Lung (tissue), 12 donors: Measurements from ENCODE around the gene FAM149B1. TPM values are rescaled to one million over a fixed set of nuclear protein-coding genes. Genes with fewer than 3 reads are reported as not detected.

Experiments used
- ATAC-seq: fragments of 200-7000 bp; cut with Tn5 transposase; one replicate; pipeline ENCODE4 v1.9.1; 2020; ENCODE audit warnings: moderate number of reproducible peaks; ENCODE audit not compliant: insufficient read depth, low FRiP score
- DNase-seq, 3 donors: peaks; one replicate each; pipeline ENCODE4 v3.0.0-alpha.2; 2013 to 2017
- H3K27ac ChIP-seq, 2 donors: one replicate each; pipeline ENCODE4 v1.5.1; 2013; ENCODE audit warnings: mild to moderate bottlenecking in 2 of 2, moderate library complexity in 2 of 2, control low read depth in 1 of 2, inconsistent platforms in 1 of 2, low read depth in 1 of 2, low read length in 1 of 2
- H3K27me3 ChIP-seq, 3 donors: one replicate each; pipeline ENCODE4 v1.5.1; 2013; ENCODE audit warnings: low read length in 2 of 3; ENCODE audit not compliant: control insufficient read depth in 3 of 3, insufficient read depth in 3 of 3
- H3K36me3 ChIP-seq, 4 donors: one replicate each; pipeline ENCODE4 v1.5.1; 2013; ENCODE audit warnings: low read length in 4 of 4, mild to moderate bottlenecking in 1 of 4, moderate library complexity in 1 of 4; ENCODE audit not compliant: control insufficient read depth in 4 of 4, insufficient read depth in 4 of 4
- H3K4me1 ChIP-seq, 5 donors: one replicate each; pipeline ENCODE4 v1.5.1; 2013; ENCODE audit warnings: low read length in 5 of 5, mild to moderate bottlenecking in 2 of 5, moderate library complexity in 1 of 5; ENCODE audit not compliant: control insufficient read depth in 5 of 5, insufficient read depth in 5 of 5
- H3K4me3 ChIP-seq: one replicate; pipeline ENCODE4 v1.5.1; 2013; ENCODE audit warnings: mild to moderate bottlenecking, control low read depth, moderate library complexity
- H3K9ac ChIP-seq, 2 donors: one replicate each; pipeline ENCODE4 v1.5.1; 2013; ENCODE audit warnings: low read length in 2 of 2, control low read depth in 1 of 2; ENCODE audit not compliant: insufficient read depth in 1 of 2
- H3K9me3 ChIP-seq, 4 donors: one replicate each; pipeline ENCODE4 v1.5.1; 2013; ENCODE audit warnings: low read length in 3 of 4, mild to moderate bottlenecking in 1 of 4, moderate library complexity in 1 of 4; ENCODE audit not compliant: control insufficient read depth in 4 of 4, insufficient read depth in 3 of 4
- CTCF ChIP-seq: IDR thresholded peaks from 2 replicates; pipeline ENCODE4 v1.5.1; 2012; ENCODE audit warnings: mild to moderate bottlenecking; ENCODE audit errors: control extremely low read depth, extremely low read depth
- WGBS, 2 donors: extraction: QIAGEN DNeasy Blood & Tissue Kit; methylation state at CpG; one replicate each; pipeline ENCODE4 v1.1.7; 2013; 5-methylcytosine and 5-hydroxymethylcytosine counted together
- polyA plus RNA-seq, 2 donors: library from polyadenylated mRNA; stranded (reverse); fragments of 200-250 nt; gene quantifications; one replicate each; pipeline ENCODE4 v1.2.1, GENCODE V29; 2013
- total RNA-seq, 2 donors: library from RNA; depleted of rRNA in 1 of 2; stranded (reverse); fragments of >200 nt in 1 of 2; gene quantifications; one replicate each; pipeline ENCODE4 v1.2.1, GENCODE V29; 2014 to 2021
- donor health status: control.
- donor health status: control.
- donor health status: Bipolar disorder and iron deficiency.
- donor health status: healthy.
- donor health status: DM: yes; HTN: yes; CAD: no.

The FAM149B1 gene
- total and polyA plus RNA-seq, 4 donors, result 10.7 to 35.9 (median 18.0) TPM

- TF ChIP-seq CTCF, result no peak
- ATAC-seq, result no peak
- H3K4me3 ChIP-seq, result no peak overlapping the region
- no peaks in the 10 kb centered on the region for H3K27me3 ChIP-seq
- no peak overlapping the region for H3K27ac ChIP-seq
- H3K9me3 ChIP-seq, result no peaks in the 10 kb centered on the region
- no peak for DNase-seq
- no peak overlapping the region for H3K9ac ChIP-seq
- peaks cover 11 to 29% (median 20%) of the 10 kb centered on the region in 4 donors for H3K36me3 ChIP-seq
- H3K4me1 ChIP-seq, result no peaks in the 10 kb centered on the region
- 95 to 98% methylated on average over 2 of the region's 2 CpGs for WGBS, 2 donors
Measured at GRCh38 chr10:73126343-73126742, 41.6 kb upstream of the FAM149B1 start.

GRCh38 chr10:73131301-73131700, 36.6 kb upstream of the FAM149B1 start:
- no peak overlapping the region for H3K27ac ChIP-seq
- ATAC-seq (no peak), DNase-seq (no peak)
- WGBS, 2 donors, result 75 to 90% methylated on average over 2 of the region's 2 CpGs
- H3K36me3 ChIP-seq, result peaks cover 13 to 41% (median 26%) of the 10 kb centered on the region in 4 donors
- TF ChIP-seq CTCF, result no peak
- H3K9ac ChIP-seq, result no peak overlapping the region
- no peaks in the 10 kb centered on the region for H3K9me3 ChIP-seq
- no peaks in the 10 kb centered on the region for H3K4me1 ChIP-seq
- no peak overlapping the region for H3K4me3 ChIP-seq
- H3K27me3 ChIP-seq, result no peaks in the 10 kb centered on the region

DNA sequence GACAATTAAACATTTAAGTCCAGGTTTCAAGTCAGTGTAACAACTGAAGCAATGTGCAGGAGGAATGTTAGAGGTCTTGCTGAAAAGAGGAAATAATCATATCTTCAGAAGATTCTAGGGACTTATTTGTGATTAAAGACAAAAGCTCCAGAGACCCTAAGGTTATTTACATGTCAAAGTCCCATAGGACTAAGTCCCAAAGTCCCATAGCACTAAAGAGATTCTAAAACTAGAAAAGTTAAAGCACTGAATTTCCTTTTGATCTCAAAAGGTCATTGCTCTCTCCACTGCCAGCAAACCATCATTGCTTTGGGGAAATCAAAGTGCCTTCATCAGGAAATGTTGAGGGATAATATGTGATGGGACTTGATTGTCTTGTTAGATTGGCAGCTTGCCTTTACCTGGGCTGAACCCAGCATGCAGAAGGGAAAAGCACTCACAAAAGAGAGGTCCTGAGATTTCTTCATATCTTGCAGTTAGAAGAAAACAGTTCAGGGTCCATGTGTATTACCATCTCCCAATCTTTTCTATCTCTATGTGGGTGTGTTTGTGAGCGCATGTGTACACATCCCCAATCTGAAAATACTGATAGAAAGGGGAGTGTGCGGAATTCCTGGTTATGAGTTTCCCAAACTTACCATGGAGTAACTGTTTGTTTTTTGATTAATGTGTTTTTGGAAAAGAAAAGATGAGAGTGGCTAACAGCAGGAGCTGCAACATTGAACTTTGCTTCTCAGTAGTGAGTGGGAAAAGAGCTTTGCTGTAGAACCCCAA, 35.8 kb upstream of the FAM149B1 start:
- no peaks in the 10 kb centered on the region for H3K9me3 ChIP-seq
- ATAC-seq (no peak), DNase-seq (no peak)
- H3K4me1 ChIP-seq, result no peaks in the 10 kb centered on the region
- no peaks in the 10 kb centered on the region for H3K27me3 ChIP-seq
- H3K36me3 ChIP-seq, result peaks cover 15 to 41% (median 26%) of the 10 kb centered on the region in 4 donors
- H3K4me3 ChIP-seq, result no peak overlapping the region
- WGBS, 2 donors, result 96 to 99% methylated on average over 2 of the region's 2 CpGs
- no peak for TF ChIP-seq CTCF
- H3K9ac ChIP-seq, result no peak overlapping the region
- no peak overlapping the region for H3K27ac ChIP-seq

- no peak for ATAC-seq
- Histone ChIP-seq H3K9me3 (no peaks in the 10 kb centered on the region), H3K4me1 (no peaks in the 10 kb centered on the region), H3K27ac (no peak overlapping the region), H3K4me3 (no peak overlapping the region), H3K27me3 (no peaks in the 10 kb centered on the region), H3K36me3 (peaks cover 20 to 44% (median 34%) of the 10 kb centered on the region in 4 donors), H3K9ac (no peak overlapping the region)
- DNase-seq, result no peak
- 95 to 98% methylated on average over 3 of the region's 3 CpGs for WGBS, 2 donors
- TF ChIP-seq CTCF, result no peak
Measured at GRCh38 chr10:73134727-73135126, 33.2 kb upstream of the FAM149B1 start.
